ENCODE data around the gene SLC8A1.

DNA sequence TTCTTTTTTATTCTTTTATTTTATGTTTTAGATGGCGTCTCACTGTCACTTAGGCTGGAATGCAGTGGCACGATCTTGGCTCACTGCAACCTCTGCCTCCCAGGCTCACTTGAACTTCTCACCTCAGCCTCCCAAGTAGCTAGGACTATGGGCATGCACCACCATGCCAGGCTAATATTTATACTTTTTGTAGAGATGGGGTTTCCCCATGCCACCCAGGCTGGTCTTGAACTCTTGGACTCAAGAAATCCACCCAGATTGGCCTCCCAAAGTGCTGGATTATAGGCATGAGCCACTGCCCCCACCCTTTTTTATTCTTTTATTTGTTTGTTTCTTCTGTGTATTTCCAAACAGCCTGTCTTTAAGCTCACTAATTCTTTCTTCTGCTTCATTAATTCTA lies 366.1 kb downstream of the SLC8A1 start:
- no peak for TF ChIP-seq EZH2 (IDR thresholded peaks at IDR 0.05)
- no peak for TF ChIP-seq POLR2AphosphoS5 (IDR thresholded peaks at IDR 0.05; ENCODE audit: borderline replicate concordance, low read depth, low read length)
- no peak for TF ChIP-seq FOXP2 (optimal IDR thresholded peaks at IDR 0.05; ENCODE audit: control extremely low read depth, extremely low read length, insufficient read depth)
